ENCODE results near the gene COX7A2L. TPM values are rescaled to one million over a fixed set of nuclear protein-coding genes. Genes with fewer than 3 reads are reported as not detected.

Gene COX7A2L, protein sequence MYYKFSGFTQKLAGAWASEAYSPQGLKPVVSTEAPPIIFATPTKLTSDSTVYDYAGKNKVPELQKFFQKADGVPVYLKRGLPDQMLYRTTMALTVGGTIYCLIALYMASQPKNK
- 10 to 100 TPM; 69.8 to 94.7 (median 89.1) TPM for total RNA-seq

DNA sequence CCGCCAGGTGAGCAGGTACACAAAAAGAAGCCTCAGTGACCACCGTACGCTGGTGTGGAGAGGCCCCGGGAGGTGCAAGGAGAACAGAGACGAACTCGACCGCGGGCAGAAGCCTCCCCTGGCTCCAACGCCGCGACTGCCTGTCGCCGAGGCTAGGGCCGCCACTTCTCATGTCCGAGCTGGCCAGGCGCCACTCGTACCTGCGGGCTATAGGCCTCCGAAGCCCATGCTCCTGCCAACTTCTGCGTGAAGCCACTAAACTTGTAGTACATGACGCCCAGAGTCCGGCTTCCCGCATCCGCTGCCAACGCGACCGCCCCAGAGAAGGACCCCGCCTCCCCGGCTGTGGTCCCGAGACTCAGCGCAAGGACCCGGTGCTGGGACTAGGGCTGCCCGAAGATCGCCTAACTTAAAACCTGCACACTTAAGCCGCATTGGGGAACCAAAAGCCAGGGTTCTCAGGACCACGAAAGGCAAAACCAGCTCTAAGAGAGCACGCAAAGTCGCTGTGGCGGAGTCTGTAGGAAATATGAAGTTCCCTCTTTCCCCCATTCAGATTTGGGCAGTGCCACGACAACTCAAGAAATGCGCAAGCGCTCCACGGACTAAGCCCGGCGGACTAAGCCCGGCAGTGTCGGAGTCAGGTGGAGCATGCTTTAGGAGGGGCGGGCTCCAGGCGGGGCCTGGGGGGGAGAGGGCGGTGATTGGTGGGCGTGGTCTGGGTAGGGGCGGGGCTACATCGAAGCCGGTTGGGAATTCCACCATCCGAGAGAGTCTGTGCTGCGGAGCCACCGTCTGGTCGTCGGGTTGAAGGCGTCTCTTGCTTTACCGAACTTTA lies at the start of gene COX7A2L:
COX7A2L (minus strand) TSS at position 328 of the 838 bp plus-strand sequence; CDS start at position 272, 56 bp downstream.
- peak within 1 kb of the TSS; percentile 86 to 99 (median 97) for H3K4me3 ChIP-seq
- in situ Hi-C loops (cut with MboI; ENCODE audit: low sequenced_read_pairs in 4 of 4): loop anchor here (5.0 to 25.0 kb wide), 6 partner anchors 256 to 516 kb away; no protein-coding TSS in a partner anchor
- peak within 1 kb of the TSS; percentile 97 to 99 (median 98) for H3K27ac ChIP-seq
- no peaks in the 10 kb centered on the region for H3K27me3 ChIP-seq
- no peaks in the 10 kb centered on the region for H3K9me3 ChIP-seq
- peaks cover 31 to 36% of the 10 kb centered on the region in 2 donors for H3K4me1 ChIP-seq
- H3K36me3 ChIP-seq: no peaks in the 10 kb centered on the region
- peak; percentile 85 to 91 for TF ChIP-seq POLR2A (IDR thresholded peaks at IDR 0.05)
- TF ChIP-seq, protein P1, sequence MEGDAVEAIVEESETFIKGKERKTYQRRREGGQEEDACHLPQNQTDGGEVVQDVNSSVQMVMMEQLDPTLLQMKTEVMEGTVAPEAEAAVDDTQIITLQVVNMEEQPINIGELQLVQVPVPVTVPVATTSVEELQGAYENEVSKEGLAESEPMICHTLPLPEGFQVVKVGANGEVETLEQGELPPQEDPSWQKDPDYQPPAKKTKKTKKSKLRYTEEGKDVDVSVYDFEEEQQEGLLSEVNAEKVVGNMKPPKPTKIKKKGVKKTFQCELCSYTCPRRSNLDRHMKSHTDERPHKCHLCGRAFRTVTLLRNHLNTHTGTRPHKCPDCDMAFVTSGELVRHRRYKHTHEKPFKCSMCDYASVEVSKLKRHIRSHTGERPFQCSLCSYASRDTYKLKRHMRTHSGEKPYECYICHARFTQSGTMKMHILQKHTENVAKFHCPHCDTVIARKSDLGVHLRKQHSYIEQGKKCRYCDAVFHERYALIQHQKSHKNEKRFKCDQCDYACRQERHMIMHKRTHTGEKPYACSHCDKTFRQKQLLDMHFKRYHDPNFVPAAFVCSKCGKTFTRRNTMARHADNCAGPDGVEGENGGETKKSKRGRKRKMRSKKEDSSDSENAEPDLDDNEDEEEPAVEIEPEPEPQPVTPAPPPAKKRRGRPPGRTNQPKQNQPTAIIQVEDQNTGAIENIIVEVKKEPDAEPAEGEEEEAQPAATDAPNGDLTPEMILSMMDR (IDR thresholded peaks at IDR 0.05 in 4 of 5, conservative IDR thresholded peaks at IDR 0.05 in 1 of 5): peak in 3 of 5 experiments; percentile 3 to 58 (median 43)
- intact Hi-C loops (cut with DNase I; ENCODE audit: low total_unique reads): loop anchor here (1.0 to 5.0 kb wide), 6 partner anchors 192 to 520 kb away; partner anchors contain the start of genes EML4 and PKDCC
- DNase-seq (peak; percentile 96), ATAC-seq (peak; percentile 95 to 97)

DNA sequence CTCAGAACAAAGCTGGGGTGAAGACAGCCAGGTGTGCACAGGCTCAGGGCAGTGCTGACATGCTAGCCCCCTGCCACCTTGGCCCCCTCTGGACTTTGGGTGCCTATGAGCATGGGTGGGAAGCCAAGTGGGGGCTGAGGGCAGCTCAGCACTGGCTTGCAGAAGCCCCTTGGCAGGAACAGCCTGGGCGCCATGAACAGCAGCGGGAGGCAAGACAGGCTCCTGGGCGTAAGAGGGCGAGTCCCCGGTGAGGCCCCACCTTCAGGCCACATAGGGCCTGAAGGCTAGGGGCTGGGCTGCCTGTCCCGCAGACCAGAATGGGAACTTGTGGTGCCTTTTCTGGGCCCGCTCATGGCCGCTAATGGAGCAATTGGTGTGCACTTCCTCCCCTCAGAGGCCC lies 47.0 kb upstream of the COX7A2L start:
- Histone ChIP-seq H3K27ac (no peak overlapping the region), H3K36me3 (no peaks in the 10 kb centered on the region), H3K9me3 (no peaks in the 10 kb centered on the region), H3K4me1 (no peaks in the 10 kb centered on the region), H3K27me3 (no peaks in the 10 kb centered on the region), H3K4me3 (no peak overlapping the region)
- in situ Hi-C loops (cut with MboI; ENCODE audit: low sequenced_read_pairs in 4 of 4) (no loop called here), intact Hi-C loops (cut with DNase I; ENCODE audit: low total_unique reads) (no loop called here)
- ATAC-seq (no peak), DNase-seq (no peak)
- TF ChIP-seq, protein P1 (IDR thresholded peaks at IDR 0.05 in 4 of 5, conservative IDR thresholded peaks at IDR 0.05 in 1 of 5): no peak
- no peak for TF ChIP-seq POLR2A (IDR thresholded peaks at IDR 0.05)

DNA sequence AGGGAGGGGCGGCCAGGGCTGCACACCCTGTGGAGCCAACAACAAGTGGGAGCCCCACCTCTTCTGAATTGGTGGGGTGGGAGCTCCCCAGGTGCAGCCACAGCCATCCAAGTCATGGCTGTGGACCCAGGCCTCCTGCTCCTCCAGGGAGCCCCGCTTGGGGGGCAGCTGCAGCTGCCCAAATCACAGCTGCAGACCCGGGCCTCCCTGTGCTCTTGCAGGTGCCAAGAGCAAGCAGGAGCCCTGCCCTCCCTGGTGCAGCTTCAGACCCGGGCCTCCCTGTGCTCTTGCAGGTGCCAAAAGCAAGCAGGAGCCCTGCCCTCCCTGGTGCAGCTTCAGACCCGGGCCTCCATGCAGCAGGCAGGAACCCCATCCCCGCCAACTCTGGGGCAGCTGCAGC lies 46.5 kb upstream of the COX7A2L start:
- no peak for ATAC-seq
- DNase-seq: no peak
- Histone ChIP-seq H3K36me3 (no peaks in the 10 kb centered on the region), H3K4me1 (no peaks in the 10 kb centered on the region), H3K27me3 (no peaks in the 10 kb centered on the region), H3K9me3 (no peaks in the 10 kb centered on the region), H3K27ac (no peak overlapping the region), H3K4me3 (no peak overlapping the region)
- intact Hi-C loops (cut with DNase I; ENCODE audit: low total_unique reads): no loop called here
- TF ChIP-seq, protein P1 (IDR thresholded peaks at IDR 0.05 in 4 of 5, conservative IDR thresholded peaks at IDR 0.05 in 1 of 5): no peak
- TF ChIP-seq POLR2A (IDR thresholded peaks at IDR 0.05): no peak
- in situ Hi-C loops (cut with MboI; ENCODE audit: low sequenced_read_pairs in 4 of 4): no loop called here

DNA sequence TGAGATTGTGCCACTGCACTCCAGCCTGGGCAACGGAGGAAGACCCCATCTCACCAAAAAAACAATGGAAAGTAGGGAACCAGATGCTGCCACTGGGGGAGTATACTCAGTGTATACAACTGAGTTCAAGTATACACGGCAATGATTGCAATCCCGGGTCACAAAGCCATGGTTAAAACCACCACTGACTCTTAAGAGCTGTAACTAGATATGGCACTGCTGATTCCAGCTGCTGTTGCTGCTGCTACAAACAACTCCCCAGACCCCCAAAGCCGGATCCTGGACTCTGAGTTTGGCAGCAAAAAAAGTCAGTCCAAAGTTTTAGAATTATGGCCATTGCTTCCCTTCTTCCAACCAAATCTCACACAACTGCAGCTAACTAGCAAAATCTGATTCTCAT lies 43.7 kb upstream of the COX7A2L start:
- ATAC-seq: no peak
- Histone ChIP-seq H3K27me3 (no peaks in the 10 kb centered on the region), H3K27ac (no peak overlapping the region), H3K36me3 (no peaks in the 10 kb centered on the region), H3K4me1 (no peaks in the 10 kb centered on the region), H3K4me3 (no peak overlapping the region), H3K9me3 (no peaks in the 10 kb centered on the region)
- no peak for DNase-seq
- TF ChIP-seq, protein P1 (IDR thresholded peaks at IDR 0.05 in 4 of 5, conservative IDR thresholded peaks at IDR 0.05 in 1 of 5): no peak
- TF ChIP-seq POLR2A (IDR thresholded peaks at IDR 0.05): no peak
- intact Hi-C loops (cut with DNase I; ENCODE audit: low total_unique reads) (no loop called here), in situ Hi-C loops (cut with MboI; ENCODE audit: low sequenced_read_pairs in 4 of 4) (no loop called here)
